Suppressor macrophage treated with lipopolysaccharide for 4 hours (primary cell): ENCODE measurements around the gene SORBS2.

ENCODE experiments used
- DNase-seq: peaks from one replicate; pipeline ENCODE4 v3.0.0-alpha.2; 2020

Gene SORBS2

GRCh38 chr4:185772391-185773093, 39.5 kb downstream of the SORBS2 start:
- DNase-seq: no peak

GRCh38 chr4:185771711-185772390, 40.1 kb downstream of the SORBS2 start:
- DNase-seq: no peak

DNA sequence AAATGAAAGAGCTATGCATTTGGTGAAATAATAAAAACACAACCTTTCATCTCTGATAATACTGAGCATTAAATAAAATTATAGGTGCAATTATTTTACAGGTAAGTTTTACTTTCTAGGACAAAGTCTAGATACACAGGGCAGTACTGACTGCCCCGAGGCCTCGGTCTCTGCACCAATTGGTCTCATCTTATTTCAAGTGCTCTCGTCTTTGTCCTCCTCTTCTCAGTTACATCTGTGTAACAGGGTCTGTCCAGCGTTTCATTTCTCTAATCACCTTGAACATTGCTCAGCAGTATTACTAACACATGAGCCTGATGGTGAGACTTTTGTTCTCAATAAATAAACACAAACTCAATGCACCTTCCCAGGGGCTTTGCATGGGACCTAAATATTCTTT, 44.5 kb downstream of the SORBS2 start:
- no peak for DNase-seq

GRCh38 chr4:185764876-185765275, 47.1 kb downstream of the SORBS2 start:
- no peak for DNase-seq

DNA sequence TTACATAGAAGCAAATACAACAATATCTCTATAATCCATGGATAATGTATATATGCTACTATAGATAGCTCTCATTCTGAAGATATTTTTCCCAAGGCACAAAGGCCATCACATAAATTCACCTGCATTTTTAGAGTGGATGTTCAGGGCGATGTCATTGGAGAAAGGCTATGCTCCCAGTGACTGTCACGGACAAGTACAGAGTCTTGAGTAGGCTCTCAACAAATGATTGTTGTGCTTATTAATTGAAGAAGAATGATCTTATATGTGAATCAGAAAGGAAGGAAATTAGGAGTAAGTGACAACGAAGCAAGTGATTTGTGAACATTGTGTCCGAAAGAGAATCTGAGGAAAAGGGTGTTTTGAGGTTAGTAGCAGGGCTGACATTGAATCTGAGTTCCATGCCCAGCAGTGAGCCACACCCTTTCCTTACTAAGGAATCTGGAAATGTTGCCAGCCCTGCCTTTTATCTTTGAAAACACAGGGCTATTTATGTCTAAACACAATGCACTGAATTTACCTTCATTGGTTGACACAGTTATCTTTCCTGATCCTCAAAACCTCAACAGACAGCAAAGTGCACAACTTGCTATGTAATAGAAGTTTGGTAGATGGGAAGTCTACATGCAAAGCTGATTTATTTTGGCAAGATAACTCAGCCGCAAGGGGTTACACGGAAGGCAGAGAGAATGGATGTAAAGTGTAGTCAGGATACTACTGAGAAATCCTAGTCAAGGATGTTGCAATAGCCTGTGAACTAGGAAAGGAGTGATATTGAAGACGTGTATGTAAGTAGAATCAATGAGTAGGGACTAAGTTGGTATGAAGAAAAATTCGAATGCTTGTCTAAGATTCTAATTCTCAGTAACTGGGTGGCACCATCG, 50.4 kb downstream of the SORBS2 start:
- DNase-seq: no peak

- DNase-seq: no peak
Observed at GRCh38 chr4:185758807-185759206, 53.2 kb downstream of the SORBS2 start.

- no peak for DNase-seq
Observed at GRCh38 chr4:185755451-185755850, 56.5 kb downstream of the SORBS2 start.

DNA sequence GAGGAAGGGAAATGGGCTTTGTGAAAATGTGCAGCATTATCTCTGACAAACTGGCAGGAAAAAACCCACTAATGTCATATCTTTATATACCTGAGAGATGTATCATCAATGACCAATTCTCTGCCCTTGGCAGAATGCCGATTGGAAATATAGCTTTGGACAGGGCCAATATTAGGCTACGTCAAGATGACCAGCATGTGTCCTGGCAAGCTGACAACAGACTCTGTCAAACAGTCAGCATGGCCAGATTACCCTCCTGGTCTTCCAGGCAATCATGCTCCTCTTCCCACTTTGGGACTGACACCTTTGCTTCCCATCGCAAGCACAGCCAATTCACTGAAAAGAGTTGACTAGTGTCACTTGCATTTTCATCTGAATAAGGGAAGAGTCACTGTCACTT, 57.0 kb downstream of the SORBS2 start:
- DNase-seq: no peak

- no peak for DNase-seq
Observed at GRCh38 chr4:185752872-185753271, 59.1 kb downstream of the SORBS2 start.

DNA sequence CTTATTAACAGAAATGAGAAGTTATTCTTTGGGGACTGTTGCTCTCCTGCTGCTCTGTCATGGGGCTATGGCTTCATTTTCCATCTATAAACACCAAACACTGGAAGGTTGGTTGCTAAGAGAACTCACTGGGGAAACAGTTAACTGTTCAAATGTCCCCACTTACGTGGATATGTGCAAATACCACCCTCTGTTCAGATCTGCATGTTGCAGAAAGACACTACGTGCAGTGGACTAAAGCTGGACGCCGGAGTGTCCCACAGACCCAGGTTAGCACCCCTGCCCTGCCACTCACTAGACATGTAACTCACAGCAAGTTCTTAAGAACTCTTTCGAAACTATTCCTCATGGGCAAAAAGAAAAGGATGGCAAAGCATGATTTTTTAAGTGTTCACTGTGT, 62.1 kb downstream of the SORBS2 start:
- no peak for DNase-seq

GRCh38 chr4:185748901-185749390, 63.0 kb downstream of the SORBS2 start:
- no peak for DNase-seq

DNA sequence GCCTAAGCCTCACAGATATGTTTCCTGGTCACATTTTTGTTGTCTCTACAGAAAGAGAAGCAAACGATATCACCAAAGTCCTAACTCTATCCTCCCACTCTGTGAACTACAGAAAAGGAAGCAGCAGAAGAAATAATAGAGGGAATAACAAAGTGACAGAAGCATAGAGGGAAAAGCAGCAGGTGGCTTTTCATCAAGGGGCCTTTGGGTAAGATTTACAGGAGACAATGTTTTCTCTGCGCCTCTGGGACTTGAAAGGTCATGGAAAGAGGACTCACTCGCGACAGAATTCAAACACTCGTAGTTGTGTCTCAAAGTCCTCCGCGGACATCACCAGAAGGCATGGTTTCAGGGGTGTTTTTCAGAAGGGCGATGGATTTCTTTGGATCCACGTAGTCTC, 66.1 kb downstream of the SORBS2 start:
- DNase-seq: no peak

DNA sequence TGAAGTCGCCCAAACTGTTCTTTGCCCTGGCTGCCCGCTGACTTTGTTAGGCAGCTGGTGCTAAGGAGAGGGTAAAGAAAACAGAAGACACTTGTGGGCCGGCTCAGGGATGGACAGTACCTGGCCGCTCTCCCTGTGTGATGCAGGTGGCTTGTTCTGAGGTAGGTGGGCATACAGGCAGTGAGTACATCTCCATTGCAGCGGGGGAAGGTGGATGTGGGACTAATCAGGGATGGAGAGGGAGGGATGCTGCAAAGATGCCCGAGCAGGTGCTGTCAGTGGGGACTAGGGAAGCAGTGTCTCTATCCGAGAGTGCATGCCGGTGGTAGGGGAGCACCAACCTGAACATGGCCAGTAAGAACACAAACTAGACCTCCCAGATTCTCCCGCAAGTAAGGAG, 67.0 kb downstream of the SORBS2 start:
- DNase-seq: no peak

GRCh38 chr4:185744488-185744862, 67.5 kb downstream of the SORBS2 start:
- DNase-seq: no peak

DNA sequence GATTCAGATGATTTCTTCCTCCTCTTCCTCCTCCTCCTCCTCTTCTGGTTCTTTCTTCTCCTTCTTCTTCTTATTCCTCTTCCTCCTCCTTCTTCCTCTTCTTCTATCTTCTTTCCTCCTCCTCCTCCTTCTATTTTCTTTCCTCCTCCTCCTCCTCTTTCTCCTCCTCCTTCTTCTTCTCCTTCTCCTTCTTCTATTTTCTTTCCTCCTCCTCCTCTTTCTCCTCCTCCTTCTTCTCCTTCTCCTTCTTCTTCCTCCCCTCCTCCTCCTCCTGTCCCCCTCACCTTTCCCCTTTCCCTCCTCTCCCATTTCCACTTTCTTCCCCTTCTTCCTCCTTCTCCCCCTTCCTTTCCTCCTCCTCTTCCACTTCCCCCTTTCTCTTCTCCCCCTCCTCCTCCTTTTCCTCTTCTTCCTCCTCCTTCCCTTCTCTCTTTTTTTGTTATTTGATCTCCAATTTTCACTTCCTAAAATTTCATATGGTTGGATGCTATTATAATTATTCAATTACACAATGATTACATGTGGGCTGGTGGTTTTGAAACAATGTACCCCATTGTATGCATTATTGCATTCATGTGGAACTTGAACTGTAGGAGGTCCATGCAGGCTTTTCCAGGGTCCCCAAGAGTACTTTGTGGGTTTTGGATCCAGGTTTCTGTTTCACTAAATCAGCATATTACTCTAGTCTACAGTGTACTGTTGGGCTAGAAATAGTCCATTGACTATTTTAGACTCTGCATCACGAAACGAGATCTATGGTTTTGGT, 68.1 kb downstream of the SORBS2 start:
- peak; percentile 24 for DNase-seq

- no peak for DNase-seq
Observed at GRCh38 chr4:185742766-185743165, 69.2 kb downstream of the SORBS2 start.

DNA sequence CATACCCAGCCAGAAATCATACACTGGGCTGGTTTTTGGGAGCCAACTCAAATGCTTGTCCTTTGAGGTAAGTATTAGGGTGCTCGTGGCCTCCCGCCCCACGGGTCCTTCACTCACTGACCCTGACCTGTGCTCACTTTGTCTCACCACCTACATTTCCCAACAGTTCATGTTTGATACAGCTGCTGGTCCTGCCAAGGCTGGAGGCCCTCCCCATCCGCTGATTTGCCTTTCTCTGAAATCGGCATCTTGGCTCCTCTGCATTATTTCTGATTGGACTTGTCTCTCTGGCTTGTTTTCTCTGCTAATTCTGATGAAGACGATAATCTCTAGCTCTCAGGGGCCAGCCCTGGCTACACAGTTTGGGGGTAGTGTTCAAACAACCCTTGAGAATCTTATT, 70.2 kb downstream of the SORBS2 start:
- DNase-seq: no peak

DNA sequence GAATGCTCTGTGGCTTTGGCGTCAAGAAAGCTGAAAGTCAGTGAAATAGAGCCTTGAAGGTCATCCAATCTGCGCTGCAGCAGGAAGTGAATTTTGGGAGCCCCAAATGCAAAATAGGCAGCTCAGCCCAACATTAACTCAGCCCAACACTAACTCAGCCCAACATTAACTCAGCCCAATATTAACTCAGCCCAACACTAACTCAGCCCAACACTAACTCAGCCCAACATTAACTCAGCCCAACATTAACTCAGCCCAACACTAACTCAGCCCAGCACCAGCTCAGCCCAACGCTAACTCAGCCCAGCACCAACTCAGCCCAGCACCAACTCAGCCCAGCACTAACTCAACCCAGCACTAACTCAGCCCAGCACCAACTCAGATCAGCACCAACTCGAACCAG, 71.5 kb downstream of the SORBS2 start:
- peak; percentile 10 for DNase-seq

- no peak for DNase-seq
Observed at GRCh38 chr4:185738820-185739219, 73.2 kb downstream of the SORBS2 start.

- peak; percentile 39 for DNase-seq
Observed at GRCh38 chr4:185738038-185738552, 73.9 kb downstream of the SORBS2 start.

GRCh38 chr4:185737489-185738037, 74.4 kb downstream of the SORBS2 start:
- DNase-seq: no peak

- DNase-seq: no peak
Observed at GRCh38 chr4:185736882-185737281, 75.1 kb downstream of the SORBS2 start.
